HG02884 (cell line): ENCODE measurements around the gene SLC2A4.
"Not testable (repeated sequence)": the region's sequence is repeated elsewhere in the genome, so short reads cannot be mapped to it uniquely, and the experiment has no call there.

Experiments used
- ATAC-seq: cut with Tn5 transposase; IDR thresholded peaks from one replicate; pipeline ENCODE4 v1.9.1; 2021; ENCODE audit warnings: mild to moderate bottlenecking, moderate library complexity; ENCODE audit not compliant: unreplicated experiment

Gene SLC2A4

DNA sequence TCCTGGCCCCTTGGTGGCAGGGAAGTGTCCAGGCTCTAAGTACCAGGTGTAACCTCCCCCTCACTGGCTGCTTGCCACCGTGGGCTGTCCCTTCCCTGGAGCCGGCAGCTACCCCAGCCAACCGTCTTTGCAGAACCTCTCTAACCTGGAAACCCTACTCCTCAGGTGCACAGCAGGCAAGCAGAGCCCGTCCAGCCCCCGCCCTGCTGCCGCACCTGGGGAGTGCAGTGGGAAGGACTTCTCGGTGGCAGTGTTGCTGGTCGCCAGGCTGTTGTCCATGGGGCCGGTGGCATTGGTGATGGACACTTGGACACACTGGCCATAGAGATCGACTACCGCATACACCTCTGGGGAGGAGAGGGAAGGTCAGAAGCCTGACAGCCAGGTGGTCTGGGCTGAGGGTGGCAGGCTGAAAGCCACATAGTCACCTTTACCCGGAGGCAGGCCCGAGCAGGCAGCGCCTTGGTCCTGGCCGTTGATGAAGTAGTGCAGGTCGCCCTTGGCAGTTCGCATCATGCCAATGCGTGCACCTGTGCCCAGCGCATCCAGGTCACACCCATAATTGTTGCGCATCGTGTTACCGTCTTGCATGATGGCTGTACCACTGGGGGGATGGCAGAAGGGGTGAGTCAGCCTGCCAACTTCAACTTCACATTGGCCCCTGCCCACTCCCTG lies 41.1 kb downstream of the SLC2A4 start:
- ATAC-seq: no peak

DNA sequence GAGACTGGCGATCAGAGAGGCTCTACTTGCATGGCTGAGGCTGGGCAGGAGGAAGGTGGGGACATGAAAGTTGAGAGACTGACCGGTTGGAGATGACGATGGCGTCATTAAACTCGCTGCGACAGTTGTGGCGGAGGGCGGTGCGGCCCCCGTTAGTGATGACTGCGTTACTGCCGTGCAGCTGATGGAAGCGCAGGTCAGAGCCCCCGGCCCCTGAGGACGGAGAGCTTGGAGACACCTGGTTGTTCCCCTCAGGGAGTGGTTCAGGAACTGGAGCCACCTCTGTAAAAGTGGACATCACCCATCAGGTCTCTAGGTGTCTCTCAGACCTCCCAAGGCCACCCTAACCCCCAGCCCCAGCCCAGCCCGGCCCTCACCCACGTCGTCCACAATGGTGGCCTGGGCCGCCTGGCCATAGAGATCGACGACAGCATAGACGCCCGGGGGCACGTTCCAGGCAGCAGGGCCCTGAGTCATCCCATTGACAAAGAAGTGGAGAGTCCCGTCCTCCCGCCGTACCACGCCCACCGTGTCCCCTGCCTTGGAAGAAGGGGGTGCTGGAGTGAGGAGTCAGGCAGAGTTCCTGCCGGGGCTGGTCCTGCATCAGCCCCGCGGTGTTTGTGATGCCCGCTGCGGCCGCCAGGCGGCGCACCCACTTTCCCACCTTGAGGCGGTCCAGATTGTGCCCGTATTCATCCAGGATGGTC lies 42.4 kb downstream of the SLC2A4 start:
- ATAC-seq: no peak

DNA sequence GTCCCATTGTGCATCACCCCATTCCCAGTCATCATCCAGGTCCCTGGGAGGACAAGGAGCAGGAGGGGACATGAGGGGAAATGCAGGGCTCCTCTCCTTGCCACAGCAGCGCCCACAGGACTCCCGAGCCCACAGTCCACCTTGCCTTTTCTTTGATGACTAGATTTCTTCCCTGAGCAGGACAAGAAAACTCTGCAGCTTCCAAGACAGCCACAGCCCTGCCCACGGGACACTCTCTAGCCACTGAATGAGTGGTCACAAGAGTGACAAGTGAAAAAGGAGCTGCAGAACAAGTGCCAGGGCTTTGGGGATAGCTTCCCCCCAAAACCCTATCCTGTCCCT lies 42.9 kb downstream of the SLC2A4 start:
- ATAC-seq: no peak

DNA sequence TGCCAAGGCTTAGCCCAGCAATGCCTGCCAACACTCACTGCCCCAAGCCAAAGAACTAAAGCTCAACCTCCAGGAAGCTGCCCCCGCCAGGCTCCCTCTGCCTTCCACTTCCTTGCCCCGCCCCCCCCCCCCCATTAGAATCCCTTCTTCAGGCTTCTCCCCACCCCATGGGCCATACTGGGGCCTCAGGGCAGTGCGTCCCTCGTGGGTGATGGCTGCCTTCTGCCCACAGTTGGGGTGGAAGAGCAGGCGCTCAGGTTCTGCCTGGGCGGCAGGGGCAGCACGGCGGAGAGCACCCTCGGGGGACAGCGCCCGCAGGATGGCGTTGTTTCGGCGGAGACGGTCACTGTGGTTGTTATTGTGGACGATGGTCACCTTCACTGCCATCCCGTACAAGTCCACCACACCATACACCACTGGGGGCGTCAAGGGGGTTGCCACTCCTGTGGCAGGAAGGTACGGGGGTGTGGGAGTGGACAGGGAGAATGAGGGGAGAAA lies 43.6 kb downstream of the SLC2A4 start:
- no peak for ATAC-seq

DNA sequence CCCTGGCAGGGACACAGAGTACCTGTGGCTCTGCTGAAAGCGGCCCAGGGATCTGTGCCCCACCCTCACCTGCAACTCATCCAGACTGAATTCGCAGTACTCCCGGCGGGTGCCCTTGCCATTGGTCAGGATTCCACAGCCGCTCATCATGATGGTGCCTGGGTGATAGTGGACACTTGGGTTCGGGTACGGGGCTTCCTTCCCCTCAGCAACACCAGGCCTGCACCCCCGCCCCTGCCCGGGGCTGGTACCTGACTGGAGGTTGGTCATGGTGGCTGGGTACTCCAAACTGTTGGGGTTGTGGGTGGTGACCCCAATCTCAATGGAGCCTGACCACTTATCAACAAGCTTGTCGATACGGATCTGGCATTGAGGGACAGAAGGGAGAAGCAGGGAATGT lies 44.7 kb downstream of the SLC2A4 start:
- no peak for ATAC-seq

DNA sequence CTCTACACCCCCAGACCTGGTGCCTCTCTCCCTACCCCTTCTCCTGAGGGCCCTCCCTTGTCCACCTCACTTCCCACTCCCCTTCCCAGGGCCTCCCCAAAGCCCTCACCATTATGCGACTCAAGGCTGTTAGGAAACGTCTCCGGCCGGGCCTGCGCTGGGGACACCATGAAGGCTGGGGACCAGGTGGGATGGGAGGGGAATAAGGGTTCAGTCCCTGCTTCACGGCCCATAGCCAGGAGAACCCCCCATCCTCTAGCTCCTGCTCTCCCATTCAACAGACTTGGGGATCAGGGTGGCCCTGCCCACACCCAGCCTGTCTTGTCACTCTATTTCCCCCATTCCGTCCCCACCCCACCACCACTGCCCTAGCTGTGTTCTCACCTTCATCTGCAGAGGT lies 45.5 kb downstream of the SLC2A4 start:
- ATAC-seq: no peak

DNA sequence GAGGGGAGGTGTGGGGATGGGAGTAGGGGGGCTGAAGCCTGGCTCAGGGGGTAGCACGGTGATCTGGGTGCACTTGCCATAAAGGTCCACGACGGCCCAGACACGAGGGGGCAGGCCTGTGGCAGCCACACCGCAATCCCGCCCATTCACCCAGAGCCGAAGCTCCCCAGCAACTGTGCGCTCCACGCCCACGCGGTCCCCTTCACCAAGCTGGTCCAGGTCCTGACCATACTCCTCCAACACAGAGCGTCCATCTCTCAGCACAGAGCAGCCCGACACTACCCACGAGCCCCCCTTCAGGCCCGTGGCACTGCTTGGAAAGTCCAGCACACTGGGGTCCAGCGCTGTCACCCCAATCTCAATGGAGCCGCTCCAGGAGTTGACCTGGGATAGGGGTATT lies 46.0 kb downstream of the SLC2A4 start:
- ATAC-seq: no peak

DNA sequence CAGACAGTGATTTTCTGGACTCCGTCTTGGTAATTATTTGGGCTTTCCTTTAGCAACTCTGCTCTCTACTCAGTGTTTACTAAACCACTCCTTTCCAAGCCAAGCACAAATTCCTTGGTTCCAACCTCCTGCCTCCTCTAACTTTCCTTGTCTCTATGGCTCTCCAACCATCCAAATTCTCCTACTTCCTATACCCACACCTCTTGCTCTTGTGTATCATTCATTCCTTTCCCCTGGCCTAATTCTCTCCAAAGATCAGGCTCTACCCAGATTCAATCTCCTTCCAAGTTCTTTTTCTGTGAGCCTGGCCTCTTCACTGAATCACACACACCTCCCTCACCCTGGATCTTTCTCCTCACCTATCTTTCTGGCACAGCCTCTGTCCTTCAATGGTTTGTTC lies 46.5 kb downstream of the SLC2A4 start:
- no peak for ATAC-seq

DNA sequence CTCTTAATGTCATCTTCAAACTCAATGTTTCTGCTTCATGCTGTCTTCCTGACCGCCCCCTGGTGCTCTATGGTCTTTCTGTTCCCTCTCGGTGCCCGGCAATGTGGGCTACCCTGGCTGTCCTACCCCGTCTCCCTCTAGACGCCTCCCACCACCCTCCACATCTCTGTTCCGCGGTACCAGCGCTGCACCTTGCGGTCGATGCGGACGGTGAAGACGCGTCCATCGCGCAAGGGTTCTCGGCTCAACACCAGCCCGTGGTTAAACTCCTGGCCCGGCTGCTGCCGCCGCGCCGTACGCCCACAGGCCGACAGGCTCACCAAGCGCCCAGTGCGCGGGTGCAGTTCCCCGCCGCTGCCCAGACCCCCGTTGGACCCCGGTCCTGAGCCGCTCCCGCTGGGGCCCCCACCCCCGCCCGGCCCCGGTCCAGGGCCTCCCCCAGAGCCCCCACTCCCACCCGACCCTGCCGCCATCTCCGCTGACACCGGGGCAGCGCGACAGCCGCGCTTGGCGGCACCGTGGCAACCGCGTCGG lies 47.4 kb downstream of the SLC2A4 start, which contains the start of gene NEURL4:
NEURL4 (minus strand) TSS at position 496 of the 534 bp plus-strand sequence; CDS start at position 473, 23 bp downstream.
- ATAC-seq: no peak

DNA sequence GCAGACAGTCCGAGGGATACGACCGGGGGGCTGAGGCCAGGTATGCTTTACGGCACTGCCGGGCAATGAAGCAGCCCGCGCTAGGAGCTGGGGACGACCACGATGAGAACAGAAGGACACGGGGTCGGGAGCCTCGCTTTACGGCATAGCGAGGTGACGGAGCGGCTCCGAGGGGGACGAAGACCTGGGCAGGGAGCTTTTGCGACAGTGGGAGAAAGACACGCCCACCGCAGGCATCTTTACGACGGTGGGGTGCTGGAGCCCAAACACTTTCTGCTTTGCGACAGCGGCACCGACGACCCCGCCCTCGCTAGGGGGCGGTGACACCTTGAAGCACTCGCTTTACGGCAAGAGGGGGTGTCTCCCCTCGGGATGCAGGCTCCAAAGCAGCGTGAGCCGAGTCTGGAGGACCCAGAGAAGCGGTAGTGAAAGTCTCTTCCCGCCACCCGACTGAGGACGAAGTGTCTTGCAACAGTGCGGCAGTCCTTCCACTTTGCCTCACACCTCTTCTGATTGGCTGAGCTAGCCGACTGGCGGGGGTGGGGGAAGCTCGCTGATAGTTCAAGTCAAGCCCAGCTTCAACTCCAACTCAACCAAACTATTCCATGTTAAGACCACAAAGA lies 48.0 kb downstream of the SLC2A4 start:
- ATAC-seq: no peak

DNA sequence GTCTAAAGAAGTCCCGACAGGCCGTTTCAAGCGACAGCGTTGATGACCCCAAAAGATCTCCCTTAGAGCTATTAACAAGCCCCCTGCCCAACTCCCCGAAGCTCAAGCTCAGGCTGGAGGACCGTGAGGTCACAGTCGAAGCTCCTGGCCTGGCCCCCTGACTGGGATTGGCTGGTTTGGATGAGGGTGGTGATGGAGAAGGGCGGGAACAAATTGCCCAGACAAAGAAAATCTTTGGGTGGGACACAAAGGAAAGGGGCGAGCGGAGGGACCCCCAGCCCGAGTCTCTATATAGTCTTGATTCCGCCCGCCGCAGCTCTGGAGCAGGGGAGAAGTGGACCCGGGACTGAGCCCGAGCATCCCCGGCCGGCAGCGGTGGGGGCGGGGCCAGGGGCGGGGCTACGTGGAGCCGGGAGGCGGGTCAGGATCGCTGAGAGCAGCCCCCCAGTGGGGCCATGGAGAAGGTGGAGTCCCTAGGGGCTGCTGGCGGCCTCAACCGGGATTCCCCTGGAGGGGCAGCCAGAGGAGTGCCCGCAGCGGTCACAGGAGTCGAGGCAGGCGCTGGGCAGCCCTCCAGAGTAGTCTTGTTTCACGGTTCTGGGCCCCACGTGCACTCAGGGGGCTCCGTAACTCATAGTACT lies 48.6 kb downstream of the SLC2A4 start:
- ATAC-seq: peak; percentile 42

DNA sequence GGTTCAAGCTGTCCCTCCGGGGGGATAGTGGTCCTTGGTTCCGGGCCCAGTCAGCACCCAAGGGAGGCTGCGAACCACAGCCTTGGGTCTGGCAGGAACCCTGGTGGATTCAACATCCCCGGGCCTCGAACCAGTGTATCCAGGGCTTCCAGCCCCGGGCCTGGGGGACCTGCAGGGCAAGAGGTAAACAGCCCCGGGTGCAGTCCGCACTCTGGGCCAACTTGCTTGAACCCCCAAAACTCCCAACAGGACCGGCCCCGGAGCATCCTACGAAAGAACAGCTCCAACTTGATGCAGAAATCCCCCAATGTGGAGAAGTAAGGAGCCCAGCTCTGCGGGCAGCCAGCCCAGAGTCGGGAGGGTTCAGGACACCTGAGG lies 49.1 kb downstream of the SLC2A4 start:
- no peak for ATAC-seq

DNA sequence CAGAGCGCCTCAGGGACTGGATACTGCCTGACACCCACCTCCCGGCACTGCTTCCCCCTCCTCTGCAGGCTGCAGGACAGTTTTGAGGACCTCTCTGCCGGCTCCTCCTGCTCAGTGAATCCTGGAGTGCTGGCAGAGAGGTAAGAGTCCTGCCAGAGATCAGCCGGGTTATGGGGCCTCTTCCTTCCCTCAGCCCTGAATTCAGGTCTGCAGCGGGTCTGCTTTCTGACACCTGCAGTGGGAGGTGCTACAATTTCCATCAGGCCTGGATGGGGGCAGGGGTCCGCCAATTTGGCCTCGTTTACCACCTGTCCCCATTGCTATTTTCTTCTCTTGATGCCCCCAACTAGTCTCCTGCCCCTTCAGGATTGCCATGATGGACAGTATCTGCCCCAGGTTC lies 50.6 kb downstream of the SLC2A4 start:
- no peak for ATAC-seq

DNA sequence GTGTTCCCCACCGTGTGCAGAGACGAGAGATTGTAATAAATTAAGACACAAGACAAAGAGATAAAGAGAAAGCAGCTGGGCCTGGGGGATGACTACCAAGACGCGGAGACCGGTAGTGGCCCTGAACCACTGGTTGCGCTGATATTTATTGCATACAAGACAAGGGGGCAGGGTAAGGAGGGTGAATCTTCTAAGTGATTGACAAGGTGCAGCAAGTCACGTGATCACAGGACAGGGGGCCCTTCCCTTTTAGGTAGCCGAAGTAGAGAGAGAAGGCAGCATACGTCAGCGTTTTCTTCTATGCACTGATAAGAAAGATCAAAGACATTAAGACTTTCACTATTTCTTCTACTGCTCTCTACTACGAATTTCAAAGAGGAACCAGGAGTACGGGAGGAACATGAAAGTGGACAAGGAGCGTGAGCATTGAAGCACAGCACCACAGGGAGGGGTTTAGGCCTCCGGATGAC lies 51.1 kb downstream of the SLC2A4 start:
- ATAC-seq: not testable (repeated sequence)

DNA sequence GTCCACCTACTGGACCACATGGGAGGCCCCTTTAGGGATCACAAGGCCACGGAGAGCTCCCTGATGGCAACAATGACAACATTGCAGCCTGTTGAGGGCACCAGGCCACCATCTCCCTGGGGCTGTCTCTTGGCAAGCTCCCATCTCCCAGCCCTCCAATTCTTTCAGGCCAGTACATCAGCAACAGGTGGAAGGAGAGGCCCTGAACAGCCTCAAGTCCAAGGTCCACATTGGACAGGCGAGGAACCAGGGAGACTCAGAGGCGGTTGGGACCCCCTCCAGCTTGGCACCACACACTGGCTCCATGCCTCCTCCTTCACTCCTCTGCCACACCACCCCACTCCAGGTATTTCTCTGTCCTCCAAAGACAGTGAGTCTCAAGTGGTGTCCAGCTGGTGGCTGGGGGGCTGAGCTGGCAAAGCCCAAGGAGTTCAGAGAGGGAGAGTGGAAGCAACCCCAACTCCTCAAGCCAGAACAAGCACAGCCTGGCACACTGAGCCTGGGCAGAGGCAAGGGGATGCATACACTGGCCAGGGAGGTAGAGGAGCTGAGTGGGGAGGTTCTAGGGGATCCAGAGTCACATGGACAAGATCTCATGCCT lies 53.5 kb downstream of the SLC2A4 start:
- ATAC-seq: no peak

DNA sequence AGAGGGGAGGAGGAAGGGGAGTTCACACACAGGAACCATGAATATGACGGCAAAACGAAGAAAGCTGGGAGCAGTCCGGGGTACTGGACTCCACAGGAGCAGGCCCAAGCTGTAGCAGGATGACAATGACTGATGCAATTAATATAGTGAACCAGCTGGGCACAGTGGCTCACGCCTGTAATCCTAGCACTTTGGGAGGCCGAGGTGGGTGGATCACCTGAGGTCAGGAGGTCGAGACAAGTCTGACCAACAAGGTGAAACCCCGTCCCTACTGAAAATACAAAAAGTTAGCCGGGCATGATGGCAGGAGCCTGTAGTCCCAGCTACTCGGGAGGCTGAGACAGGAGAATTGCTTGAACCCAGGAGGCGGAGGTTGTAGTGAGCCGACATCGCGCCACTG lies 54.2 kb downstream of the SLC2A4 start:
- ATAC-seq: not testable (repeated sequence)

DNA sequence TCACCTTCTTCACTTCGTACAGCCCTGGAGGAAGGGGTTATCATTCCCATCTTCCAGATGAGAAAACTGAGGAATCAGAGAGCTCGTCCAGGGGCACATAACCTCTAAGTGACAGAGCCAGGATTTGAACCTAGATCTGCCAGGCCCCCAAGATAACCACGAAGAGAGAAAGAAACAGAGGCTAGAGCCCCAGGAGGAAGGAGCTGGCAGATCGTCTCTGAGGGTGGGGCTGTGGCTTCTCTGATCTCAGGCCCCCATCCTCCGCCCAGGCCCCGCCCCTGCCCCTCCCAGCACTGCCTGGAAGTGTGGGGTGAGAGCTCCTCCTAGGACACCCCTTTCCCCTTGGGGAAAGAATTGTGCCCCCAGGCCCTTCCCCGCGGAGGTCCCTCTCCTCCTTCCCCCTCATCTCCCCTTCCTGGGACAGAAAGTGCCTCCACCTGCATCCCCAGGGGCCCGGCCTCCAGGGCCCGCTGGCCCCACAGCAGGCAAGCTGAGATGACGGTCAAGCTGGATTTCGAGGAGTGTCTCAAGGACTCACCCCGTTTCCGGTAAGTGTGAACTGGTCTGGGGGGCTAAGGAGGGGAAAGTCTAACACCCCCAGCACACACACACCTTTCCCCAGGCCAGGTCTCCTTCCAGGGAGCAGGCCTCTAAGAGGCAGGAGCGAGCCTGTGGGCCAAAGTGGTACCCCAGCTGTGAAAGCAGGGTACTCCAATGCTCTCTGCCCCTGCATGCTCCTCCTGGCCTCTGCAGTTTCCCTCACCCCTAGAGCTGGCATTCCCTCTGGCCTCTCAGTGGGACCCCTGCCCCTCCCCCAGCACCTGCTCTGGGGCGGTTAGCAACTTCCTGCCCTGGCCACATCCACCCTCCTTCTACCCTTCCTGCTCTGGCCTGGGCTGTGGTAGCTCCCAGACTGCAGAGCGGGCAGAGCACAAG lies 55.0 kb downstream of the SLC2A4 start, which contains the start of gene ACAP1:
ACAP1 (plus strand) TSS at position 290 of the 936 bp plus-strand sequence; CDS start at position 496, 206 bp downstream.
- ATAC-seq: no peak

DNA sequence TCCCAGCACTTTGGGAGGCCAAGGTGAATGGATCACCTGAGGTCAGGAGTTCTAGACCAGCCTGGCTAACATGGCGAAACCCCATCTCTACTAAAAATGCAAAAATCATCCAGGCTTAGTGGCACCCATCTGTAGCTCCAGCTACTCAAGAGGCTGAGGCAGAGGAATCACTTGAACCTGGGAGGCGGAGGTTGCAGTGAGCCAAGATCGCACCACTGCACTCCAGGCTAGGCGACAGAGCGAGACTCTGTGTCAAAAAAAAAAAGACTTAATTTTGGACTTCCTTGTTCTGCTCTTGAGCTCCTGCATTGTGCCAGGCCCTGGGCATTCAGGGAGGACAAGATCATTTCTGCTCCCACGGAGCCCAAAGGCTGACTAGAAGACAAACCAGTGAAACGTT lies 56.1 kb downstream of the SLC2A4 start:
- not testable (repeated sequence) for ATAC-seq
